GM19463 (cell line): Measurements from ENCODE around the gene C3orf49.
A peak's percentile ranks its signal among the peaks of the same experiment; 100 is the strongest.

ENCODE experiments used
- ATAC-seq: cut with Tn5 transposase; IDR thresholded peaks from one replicate; pipeline ENCODE4 v1.9.1; 2021; ENCODE audit warnings: mild to moderate bottlenecking, moderate library complexity; ENCODE audit not compliant: unreplicated experiment

Gene C3orf49

DNA sequence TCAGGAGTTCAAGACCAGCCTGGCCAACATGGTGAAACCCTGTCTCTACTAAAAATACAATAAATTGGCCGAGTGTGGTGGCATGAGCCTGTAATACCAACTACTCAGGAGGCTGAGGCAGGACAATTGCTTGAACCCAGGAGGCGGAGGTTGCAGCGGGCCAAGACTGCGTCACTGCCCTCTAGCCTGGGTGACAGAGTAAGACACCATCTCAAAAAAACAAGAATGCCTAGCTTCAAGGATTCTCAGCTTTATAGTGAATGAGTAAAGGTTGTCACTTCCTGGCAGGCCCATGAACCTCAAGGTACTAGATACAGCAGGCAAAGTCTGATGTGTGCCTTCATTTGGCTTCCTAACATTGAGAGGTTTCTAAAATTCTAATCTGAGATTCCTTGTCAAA lies 30.1 kb downstream of the C3orf49 start:
- ATAC-seq: no peak

DNA sequence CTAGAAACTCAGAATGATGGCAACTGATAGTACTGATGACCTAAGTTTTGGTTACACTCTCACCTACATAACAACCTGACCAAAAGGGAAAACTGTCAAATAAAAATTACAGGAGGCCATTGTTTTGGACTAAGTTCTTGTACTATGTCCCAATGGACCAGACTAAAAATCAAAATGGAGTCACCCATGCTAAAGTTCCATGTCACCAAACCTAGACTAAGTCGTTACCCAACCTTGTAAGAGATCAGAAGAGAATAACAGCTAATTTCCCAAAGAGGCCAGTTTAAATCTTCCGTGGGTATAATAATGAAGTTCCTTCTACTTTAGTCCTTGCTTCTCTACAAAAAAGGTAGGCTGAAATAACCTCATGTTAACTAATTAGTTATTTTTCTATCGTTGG lies 32.2 kb downstream of the C3orf49 start:
- ATAC-seq: no peak

DNA sequence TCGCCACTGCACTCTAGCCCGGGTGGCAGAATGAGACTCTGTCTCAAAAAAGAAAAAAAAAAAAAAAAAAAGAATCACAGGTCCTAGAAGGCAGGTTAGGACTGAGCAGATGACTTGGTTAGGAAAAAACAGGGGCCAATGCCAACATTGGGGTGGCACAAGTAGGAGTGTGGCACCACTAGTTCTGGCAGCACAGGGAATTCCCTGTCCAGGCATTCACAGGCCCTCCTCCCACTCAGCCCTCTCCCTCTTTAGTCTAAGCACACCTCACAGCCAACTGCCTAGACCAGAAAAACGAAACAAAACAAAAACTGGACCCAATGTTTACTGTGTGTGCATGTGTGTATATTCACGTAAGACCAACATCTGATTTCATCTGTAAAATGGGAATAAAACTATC lies 34.0 kb downstream of the C3orf49 start:
- ATAC-seq: no peak

DNA sequence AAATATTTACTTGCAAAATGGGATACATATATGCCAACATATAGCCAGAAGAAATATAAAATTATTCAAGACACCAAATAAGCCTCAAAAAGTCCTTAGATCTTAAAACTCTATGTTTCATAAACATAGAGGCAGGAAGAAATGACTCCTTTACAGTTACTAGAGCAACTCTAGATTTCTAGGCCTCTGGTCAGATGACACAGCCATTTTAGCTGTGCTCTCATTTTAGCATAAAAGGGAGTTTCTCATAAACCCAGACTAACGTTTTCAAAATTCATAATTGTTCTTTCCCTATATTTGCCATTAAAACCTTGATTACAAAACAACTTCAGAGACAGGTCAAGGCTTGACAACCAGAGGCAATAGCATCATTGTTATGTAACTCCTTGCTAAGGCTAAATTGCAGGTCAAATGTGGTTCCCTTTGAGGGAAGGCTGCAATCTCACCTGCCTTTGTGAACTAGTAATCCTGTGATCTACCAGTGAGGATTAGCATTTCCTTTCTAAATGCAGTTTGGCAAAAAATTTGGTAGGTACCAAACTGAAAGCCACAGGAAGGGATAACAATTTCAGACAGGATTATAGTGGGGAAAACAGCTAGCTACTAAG lies 36.3 kb downstream of the C3orf49 start:
- ATAC-seq: no peak

DNA sequence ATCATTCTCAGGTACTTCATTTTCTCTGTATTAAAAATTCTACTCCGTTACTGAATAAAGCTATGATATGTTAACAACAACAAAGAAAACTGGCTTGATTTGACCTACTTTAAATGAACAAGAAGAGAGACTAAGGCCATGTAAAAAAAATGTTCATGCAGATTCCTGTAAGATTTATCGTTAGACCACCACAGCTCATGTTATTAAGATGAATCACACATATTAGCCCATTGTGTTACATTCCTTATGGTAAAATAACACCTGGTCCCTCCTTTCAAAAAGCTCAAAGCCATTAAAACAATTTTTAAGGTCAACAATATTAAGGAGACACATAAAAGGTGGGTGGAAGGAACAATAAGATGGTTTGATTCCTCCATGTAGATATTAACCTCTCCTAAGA lies 38.2 kb downstream of the C3orf49 start:
- no peak for ATAC-seq

DNA sequence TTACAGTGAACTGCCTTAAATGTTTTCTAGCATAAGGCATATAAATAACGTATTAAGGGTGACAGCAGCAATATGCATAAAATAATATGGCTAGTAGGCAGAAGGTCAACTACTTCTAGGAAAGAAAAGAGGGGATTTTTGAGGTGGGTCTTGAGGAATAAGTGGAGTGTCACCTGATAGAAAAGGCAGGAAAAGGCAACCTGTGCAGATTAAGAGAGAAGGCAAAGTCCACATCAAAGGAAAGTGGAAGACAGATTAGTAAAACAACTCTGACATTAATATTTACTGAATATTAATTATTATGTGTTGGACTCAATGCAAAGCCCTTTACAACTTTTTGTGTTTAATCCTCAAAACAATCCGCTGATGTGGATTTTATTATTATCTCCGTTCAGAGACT lies 41.7 kb downstream of the C3orf49 start:
- ATAC-seq: no peak

DNA sequence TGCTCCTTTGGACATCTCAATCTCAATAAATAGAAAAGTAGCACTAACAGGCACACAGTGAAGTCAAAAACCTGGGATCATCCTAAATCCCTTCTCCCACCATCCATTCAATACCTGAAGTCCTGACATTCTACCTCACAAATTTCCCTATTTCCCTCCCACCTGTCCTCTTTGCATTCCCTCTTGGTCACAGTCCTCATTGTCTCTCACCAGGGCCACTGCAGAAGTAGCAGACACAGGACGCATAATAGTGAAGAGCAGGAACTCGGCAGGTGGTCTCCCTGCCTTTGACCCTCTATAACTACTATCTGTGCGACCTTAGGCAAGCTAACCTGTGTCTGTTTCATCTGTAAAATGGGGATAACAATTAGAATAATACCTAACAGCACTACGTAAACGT lies 42.2 kb downstream of the C3orf49 start:
- ATAC-seq: no peak

DNA sequence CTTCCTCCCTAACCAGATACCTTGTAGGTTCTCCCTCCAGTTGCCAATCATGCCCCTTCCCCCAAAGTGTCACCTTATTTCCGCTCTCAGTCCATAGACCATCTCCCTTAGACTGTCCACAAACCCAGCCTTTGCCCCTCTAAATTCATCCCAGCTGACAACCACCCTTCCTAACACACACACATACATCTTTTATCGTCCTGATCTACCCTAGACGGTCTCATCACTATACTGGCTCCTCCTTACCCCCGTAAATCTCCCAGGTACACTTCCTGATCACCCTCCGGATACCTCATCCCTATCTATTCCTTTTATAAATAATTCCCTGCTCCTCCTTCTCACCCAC lies 43.7 kb downstream of the C3orf49 start:
- no peak for ATAC-seq

DNA sequence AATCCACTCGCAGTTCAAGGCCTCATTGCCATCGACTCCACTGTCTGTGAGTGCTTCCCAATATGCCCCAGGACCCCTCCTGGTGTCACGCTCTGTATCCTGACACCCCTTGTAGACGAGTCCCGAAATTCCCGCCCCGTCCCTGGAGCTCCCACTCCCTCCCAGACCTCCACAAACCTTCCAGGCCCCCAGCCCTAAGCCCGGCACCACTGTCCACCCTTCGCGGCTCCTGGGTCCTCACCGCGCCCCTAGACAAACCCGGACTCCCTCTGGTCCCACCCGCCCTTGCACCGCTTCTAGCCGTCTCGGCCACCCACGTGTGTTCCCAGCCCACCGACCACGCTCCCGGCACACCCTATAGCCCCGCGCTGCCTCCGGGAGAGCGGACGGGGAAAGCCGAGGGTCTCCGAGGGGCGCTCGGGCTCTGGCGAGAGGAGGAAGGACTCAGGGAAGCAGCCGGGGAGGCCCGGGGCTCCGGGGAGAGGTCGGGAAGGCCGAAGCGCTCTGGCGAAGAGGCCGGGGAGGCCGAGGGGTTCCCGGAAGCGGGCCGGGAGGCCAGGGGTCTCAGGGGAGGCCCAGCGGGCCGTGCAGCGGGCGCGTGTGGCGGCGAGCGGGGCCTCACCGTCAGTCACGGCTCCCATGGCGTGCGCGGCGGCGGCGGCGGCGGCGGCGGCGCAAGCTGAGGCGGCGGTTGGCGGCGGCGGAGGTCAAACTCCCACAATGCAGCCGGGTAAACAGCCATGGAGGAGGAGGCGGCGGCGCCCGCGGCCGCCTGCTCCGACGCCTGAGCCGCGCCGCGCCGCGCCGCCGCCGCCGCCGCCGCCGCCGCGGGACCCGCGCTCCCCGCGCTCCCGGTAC lies 44.3 kb downstream of the C3orf49 start, which contains the start of the genes ATXN7 and THOC7:
TSS of gene ATXN7 (plus strand) at position 718 of the 858 bp plus-strand sequence. CDS start 48,732 bp downstream, outside the sequence.
TSS of gene THOC7 (minus strand) at position 656 of the 858 bp plus-strand sequence. CDS start at position 641, 15 bp downstream.
- ATAC-seq: peak; percentile 70

DNA sequence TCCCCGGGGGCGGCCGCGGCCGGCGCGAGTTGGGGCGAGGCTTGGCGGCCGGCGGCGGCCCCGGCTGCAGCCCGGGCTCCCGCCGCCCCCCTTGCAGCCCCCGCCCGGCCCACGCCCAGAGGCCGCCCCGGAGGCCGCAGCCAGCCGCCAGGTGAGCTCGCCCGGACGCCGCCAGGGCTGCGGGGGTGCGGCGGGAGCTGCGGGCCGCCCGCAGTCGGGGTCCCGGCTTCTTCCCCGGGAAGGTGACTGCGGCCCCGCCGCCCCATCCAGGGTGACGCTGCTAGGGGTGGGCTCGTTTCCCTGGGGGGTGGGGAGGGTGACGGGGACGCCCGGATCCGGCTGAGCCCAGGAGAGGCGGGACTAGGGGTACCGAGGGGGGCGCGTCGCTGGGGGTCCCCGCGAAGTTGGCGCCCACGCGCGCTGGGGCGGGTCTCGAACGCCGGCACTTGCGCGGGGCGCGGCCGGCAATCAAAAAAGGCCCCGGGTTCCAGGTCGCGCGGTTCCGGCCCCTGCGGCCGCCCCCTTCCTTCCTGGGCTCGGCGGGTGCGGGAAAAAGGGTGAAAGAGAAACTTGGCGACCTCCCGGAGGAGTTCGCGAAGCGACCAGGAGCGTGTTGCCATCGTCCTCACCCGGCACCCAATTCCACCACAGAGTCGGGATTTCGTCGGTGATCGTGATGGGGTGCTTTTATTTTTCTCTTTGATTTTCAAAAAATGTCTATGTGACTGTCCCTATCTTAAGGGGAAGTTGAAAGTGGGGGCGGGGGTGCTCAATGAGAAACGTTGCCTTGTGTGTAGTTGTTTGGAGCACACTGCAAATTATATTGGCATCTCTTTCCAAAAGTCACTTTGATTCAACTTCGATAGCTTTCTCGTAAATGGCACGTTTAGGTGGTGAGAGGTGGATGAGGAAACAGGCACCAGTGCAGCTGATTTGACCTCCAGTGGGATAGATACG lies 45.2 kb downstream of the C3orf49 start:
- ATAC-seq: peak; percentile 44

DNA sequence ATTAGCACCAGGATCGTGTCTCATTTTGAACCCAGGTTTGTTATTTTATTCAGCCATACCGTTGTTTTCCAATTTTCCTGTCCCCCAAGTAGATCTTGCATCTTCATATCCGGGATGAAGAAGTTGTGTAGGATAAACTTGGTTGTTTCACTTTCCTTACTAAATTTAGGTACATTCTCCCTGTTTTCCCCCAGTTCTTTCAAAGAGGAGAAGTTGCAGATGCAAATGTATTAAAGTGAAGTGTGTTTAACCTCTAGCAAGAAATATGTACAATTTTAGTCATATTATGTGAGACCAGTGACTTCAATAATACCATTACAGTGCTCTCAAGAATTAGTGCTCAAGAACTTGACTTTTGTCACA lies 45.8 kb downstream of the C3orf49 start:
- ATAC-seq: no peak

DNA sequence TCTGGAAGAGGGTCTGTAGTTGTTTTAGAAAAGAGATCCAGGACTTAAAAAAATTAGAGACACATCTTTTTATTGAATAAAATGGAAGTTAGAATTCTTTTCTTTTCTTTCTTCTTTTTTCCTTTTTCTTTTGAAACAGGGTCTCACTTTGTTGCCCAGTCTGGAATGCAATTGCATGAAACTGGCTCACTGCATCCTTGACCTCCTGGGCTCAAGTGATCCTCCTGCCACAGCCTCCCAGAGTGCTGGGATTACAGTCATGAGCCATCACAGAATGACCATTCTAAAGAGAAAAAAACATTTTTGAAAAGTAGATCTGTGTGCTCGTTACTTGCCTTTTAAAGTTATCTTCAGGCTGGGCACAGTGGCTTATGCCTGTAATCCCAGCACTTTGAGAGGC lies 48.1 kb downstream of the C3orf49 start:
- ATAC-seq: no peak

DNA sequence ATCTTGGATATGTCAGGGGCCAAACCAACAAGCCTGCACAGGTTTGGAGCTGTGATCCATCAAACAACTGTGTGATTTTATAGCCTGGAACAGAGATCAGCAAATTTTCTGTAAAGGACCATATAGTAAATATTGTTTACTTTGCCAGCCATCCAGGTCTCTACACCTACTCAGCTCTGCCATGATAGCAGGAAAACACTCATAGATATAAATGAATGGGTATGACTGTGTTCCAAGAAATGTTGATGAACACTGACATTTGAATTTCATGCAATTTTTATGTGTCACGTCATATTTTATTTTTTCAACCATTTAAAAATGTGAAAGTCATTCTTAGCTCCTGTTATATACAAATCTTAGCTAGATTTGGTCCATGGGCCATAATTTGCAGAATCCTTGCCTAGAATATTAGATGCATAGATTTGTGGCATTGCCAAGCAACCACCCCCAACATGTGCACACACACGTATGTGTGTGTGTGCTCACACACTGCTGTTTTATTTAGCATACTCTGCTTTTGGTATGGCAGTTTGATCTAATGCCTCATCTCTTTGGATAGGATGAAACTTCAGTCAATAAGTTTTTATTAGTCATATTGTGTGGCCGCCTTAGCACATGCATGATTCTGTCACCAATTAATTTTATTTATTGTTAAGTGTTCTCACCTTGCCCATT lies 51.0 kb downstream of the C3orf49 start:
- no peak for ATAC-seq

DNA sequence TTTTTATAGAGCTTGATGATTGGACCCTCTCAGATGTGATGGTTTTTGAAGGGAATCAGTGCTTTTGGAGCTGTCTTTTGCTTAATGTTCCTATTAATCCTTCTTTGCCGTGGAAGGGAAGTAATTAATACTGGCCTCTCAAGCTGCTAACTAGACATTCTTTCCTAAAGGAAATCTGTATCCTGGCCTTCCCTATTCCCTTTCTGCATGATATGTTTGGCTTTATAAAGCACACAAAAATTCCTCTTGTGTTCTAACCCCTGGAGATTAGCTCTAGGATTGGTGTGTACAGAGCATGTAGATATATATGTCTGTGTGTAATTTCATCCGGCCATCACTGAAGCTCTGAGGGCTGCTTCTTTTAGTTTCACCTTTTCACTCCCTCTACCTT lies 51.5 kb downstream of the C3orf49 start:
- no peak for ATAC-seq

DNA sequence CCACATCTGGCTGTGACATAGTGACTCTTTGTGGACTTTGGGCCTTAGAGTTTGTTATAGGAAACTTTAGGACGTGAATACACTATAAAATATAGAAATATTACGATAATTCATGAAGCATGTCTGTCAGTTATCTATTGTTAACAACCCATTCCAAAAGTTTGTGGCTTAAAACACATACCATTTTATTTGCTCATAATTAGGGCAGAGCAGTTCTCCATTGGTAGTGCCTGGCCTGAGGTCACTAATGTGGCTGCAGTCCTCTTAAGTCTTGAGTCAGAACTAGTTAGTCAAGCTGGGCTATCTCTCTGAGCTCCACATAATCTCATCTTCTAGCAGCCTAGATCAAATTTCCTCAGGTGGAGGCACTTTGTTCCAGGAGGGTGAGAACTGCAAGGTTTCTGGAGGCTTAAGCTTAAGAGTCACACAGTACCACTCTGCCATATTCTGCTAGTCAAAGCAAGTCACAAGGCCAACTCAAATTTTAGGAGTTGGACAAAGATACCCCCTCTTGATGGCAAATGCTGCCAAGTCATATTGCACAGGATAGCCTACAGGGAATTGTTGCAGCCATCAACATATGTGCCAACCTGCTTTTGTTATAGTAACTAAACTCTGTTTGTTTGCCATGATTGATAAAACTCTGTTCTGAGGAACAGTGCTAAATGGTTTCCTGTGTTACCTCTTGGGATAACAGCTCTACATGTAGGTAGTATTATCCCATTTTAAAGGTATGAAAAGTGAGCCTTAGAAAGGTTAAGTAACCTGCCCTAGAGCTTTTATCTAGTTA lies 53.2 kb downstream of the C3orf49 start:
- no peak for ATAC-seq

DNA sequence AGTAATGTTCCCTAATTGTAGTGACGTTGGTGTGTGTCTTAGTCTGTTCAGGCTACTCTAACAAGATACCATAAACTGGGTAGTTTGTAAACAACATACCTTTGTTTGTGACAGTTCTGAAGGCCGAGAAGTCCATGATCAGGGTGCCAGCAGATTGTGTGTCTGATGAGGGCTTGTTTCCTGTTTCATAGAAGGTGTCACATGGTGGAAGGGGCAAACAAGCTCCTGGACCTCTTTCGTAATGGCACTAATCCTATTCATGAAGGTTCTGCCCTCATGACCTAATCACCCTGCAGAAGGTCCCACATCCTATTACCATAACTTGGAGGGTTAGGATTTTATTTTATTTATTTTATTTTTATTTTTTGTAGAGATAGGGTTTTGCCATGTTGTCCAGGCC lies 55.7 kb downstream of the C3orf49 start:
- peak; percentile 48 for ATAC-seq

DNA sequence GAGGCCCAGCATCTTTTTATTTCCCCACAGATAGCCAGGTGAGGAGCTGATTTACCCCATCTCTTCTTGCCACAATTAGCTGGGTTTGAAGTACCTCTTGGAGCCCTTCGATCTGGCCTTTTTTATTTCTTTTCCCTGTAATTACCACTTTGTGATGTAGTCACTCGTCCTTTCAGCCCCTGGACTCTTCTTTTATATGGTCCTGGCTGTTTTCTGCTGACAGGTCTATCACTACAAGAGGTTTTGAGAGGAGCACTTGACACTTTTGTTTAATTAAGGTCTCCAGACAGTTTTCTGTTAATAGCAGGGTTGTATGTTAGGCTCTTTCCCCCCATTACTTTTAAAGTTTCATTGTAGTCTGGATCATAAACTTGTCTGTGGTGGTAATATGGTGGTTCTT lies 56.4 kb downstream of the C3orf49 start:
- ATAC-seq: no peak

DNA sequence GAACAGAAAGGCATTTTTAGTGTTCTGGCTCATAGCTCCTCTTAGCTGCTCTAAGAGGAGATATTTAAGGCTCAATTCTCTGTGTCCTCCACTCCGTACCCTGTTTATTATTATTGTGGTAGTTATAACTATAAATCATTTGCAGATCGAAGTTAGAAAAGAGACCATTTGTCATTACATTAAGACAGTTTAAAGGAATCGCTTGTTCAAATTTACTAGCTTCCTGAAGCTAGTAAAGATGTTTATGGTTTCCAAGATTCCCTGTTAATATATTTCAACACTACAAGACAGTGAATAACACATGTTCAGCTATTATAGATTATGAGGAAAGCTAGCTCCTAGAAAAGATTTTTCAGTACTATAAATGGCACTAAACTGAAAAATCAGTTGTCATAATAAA lies 57.2 kb downstream of the C3orf49 start:
- no peak for ATAC-seq

DNA sequence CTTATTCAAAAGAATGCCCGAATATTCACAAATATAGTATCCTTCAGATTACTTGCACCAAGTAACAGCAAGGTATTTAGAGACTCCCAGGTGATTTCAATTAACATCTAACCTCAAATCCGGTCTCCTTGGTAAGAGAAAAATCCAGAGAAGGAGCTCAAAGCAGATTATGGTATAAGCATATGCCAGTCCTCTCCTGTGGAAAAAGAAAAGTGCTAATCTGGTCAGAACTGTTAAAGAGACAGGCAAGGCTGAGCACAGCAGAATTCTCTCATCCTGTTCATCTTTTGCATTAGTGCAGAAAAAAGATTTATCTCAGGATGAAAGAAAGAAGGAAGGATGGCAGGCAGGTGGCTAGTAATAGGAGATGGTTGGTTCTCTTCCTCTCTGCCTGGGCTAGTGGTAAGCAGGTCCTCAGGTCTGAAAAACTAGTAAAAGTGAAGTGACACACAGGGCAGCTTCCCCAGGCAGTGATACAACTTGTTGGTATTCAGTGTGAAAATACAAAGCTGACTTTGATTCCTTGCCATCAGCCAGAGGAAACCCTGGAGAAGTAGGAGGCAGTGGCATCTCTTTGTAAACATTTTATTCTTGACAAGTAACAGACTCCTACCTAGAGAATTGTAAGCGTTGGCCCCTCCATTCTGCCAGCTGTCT lies 58.8 kb downstream of the C3orf49 start:
- no peak for ATAC-seq
